ENCODE measurements around the gene GALNT12.

The GALNT12 gene

DNA sequence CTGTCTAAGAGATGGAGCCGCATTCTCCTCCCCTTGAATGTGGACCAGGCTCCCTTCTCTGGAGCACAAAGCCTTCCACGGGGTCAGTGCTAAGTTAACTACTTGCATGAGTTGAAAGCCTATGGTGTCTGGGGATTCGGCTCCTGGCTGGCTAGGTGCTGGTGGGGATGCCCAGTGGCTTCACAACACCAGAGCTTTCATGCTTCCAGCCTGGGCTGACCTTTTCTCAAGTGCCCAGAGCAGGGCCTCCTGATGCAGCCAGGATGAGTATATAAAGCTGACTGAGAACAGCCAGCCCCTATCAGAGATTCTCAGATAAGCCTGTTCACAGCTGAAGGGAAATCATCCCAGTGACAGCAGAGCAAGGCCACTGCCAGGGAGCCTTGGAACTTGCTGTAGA is 11.8 kb downstream of the GALNT12 start:
- no peaks in the 10 kb centered on the region for H3K9me3 ChIP-seq (ENCODE audit: low read length)
- no peaks in the 10 kb centered on the region for H3F3A ChIP-seq (ENCODE audit: insufficient read depth, low read length)
- TF ChIP-seq, protein P1, sequence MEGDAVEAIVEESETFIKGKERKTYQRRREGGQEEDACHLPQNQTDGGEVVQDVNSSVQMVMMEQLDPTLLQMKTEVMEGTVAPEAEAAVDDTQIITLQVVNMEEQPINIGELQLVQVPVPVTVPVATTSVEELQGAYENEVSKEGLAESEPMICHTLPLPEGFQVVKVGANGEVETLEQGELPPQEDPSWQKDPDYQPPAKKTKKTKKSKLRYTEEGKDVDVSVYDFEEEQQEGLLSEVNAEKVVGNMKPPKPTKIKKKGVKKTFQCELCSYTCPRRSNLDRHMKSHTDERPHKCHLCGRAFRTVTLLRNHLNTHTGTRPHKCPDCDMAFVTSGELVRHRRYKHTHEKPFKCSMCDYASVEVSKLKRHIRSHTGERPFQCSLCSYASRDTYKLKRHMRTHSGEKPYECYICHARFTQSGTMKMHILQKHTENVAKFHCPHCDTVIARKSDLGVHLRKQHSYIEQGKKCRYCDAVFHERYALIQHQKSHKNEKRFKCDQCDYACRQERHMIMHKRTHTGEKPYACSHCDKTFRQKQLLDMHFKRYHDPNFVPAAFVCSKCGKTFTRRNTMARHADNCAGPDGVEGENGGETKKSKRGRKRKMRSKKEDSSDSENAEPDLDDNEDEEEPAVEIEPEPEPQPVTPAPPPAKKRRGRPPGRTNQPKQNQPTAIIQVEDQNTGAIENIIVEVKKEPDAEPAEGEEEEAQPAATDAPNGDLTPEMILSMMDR (IDR thresholded peaks at IDR 0.05; ENCODE audit: low read length), result no peak
- TF ChIP-seq EZH2 (IDR thresholded peaks at IDR 0.05; ENCODE audit: borderline replicate concordance, low read length), result no peak
- no peak overlapping the region for H3K9ac ChIP-seq (ENCODE audit: low read length)
- H3K27ac ChIP-seq (ENCODE audit: low read depth, low read length, poor library complexity, severe bottlenecking), result no peak overlapping the region
- no peaks in the 10 kb centered on the region for H3K27me3 ChIP-seq (ENCODE audit: insufficient read depth, low read length)
- no peaks in the 10 kb centered on the region for H4K20me1 ChIP-seq (ENCODE audit: insufficient read depth, low read length)
- H3K4me2 ChIP-seq (ENCODE audit: low read length), result no peak overlapping the region
- H3K4me3 ChIP-seq (ENCODE audit: low read depth, low read length, poor library complexity, severe bottlenecking), result no peak overlapping the region
- peaks cover 4% of the 10 kb centered on the region; the same call in 1 of the 2 replicates for H3K36me3 ChIP-seq (ENCODE audit: insufficient read depth, low read length)
- no peaks in the 10 kb centered on the region for H3K9me2 ChIP-seq (ENCODE audit: low read depth, low read length)
- H2AFZ ChIP-seq (ENCODE audit: low read length), result no peak overlapping the region
- no peaks in the 10 kb centered on the region for H3K4me1 ChIP-seq (ENCODE audit: insufficient read depth, low read length, severe bottlenecking)
- no peaks in the 10 kb centered on the region for H3K79me2 ChIP-seq (ENCODE audit: insufficient read depth, low read length)

DNA sequence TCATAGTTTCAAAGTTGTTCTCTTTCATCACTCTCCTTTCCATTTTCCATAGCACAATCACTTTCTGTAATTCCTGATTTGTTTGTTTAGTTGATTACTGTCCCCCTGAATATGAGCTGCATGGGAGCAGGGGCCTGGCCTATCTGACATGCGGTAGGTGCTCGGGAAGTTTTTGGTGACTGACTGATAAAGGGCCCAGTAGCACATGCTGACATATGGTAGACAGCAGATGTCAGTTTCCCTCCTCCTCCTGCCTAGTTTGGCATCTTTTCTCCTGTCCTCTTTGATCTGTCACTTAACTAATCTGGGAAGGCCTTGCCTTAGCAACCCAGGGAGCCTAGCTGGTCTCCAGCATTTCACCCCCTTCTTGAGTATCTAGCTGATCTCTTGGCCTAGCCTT is 14.4 kb downstream of the GALNT12 start:
- Histone ChIP-seq H4K20me1 (ENCODE audit: insufficient read depth, low read length) (no peaks in the 10 kb centered on the region), H3K36me3 (ENCODE audit: insufficient read depth, low read length) (peaks cover 9% of the 10 kb centered on the region; the same call in 1 of the 2 replicates), H3K79me2 (ENCODE audit: insufficient read depth, low read length) (no peaks in the 10 kb centered on the region), H3K4me1 (ENCODE audit: insufficient read depth, low read length, severe bottlenecking) (no peaks in the 10 kb centered on the region), H3K4me3 (ENCODE audit: low read depth, low read length, poor library complexity, severe bottlenecking) (no peak overlapping the region), H3K4me2 (ENCODE audit: low read length) (no peak overlapping the region), H3K27ac (ENCODE audit: low read depth, low read length, poor library complexity, severe bottlenecking) (no peak overlapping the region), H3K27me3 (ENCODE audit: insufficient read depth, low read length) (no peaks in the 10 kb centered on the region), H3K9ac (ENCODE audit: low read length) (no peak overlapping the region), H2AFZ (ENCODE audit: low read length) (no peak overlapping the region), H3K9me3 (ENCODE audit: low read length) (no peaks in the 10 kb centered on the region), H3K9me2 (ENCODE audit: low read depth, low read length) (no peaks in the 10 kb centered on the region), H3F3A (ENCODE audit: insufficient read depth, low read length) (no peaks in the 10 kb centered on the region)
- TF ChIP-seq, protein P1 (IDR thresholded peaks at IDR 0.05; ENCODE audit: low read length), result no peak
- TF ChIP-seq EZH2 (IDR thresholded peaks at IDR 0.05; ENCODE audit: borderline replicate concordance, low read length), result no peak

DNA sequence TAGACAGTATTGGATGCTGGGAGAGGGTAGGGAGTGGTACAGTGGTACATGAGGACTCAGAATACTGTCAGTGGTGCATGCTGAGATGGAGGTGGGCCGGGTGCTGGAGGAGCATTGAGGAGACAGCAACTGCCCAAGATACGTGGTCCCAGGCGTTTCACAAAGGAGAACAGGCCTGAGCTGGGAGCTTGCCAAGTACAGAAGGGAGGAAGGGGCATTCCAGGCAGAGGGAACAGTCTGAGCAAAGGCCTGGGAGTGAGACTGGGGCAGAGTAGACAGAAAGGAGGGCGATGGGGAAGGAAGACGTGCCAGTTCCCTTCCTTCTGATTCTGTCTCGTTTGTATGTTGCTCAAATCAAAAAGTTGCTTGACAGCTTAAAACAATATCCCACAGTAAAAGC is 15.2 kb downstream of the GALNT12 start:
- H3K9me2 ChIP-seq (ENCODE audit: low read depth, low read length), result no peaks in the 10 kb centered on the region
- no peaks in the 10 kb centered on the region for H3F3A ChIP-seq (ENCODE audit: insufficient read depth, low read length)
- no peak overlapping the region for H3K9ac ChIP-seq (ENCODE audit: low read length)
- peaks cover 14% of the 10 kb centered on the region for H3K36me3 ChIP-seq (ENCODE audit: insufficient read depth, low read length)
- no peaks in the 10 kb centered on the region for H3K4me1 ChIP-seq (ENCODE audit: insufficient read depth, low read length, severe bottlenecking)
- no peaks in the 10 kb centered on the region for H3K79me2 ChIP-seq (ENCODE audit: insufficient read depth, low read length)
- H3K27me3 ChIP-seq (ENCODE audit: insufficient read depth, low read length), result no peaks in the 10 kb centered on the region
- no peak overlapping the region for H3K4me3 ChIP-seq (ENCODE audit: low read depth, low read length, poor library complexity, severe bottlenecking)
- TF ChIP-seq EZH2 (IDR thresholded peaks at IDR 0.05; ENCODE audit: borderline replicate concordance, low read length), result no peak
- TF ChIP-seq, protein P1 (IDR thresholded peaks at IDR 0.05; ENCODE audit: low read length), result no peak
- H3K9me3 ChIP-seq (ENCODE audit: low read length), result no peaks in the 10 kb centered on the region
- no peaks in the 10 kb centered on the region for H4K20me1 ChIP-seq (ENCODE audit: insufficient read depth, low read length)
- H3K27ac ChIP-seq (ENCODE audit: low read depth, low read length, poor library complexity, severe bottlenecking), result no peak overlapping the region
- no peak overlapping the region for H2AFZ ChIP-seq (ENCODE audit: low read length)
- no peak overlapping the region for H3K4me2 ChIP-seq (ENCODE audit: low read length)
